Vagina (tissue), 2 donors: Measurements from ENCODE around the gene RPS6KB2. TPM values are rescaled to one million over a fixed set of nuclear protein-coding genes. Genes with fewer than 3 reads are reported as not detected.

Source experiments
- DNase-seq, 2 donors: peaks; one replicate each; pipeline ENCODE4 v3.0.0-alpha.2; 2017; ENCODE audit errors: extremely low spot score in 2 of 2
- H3K27ac ChIP-seq: fragments of 200-600 bp; sonication (generic); one replicate; pipeline ENCODE4 v1.5.1; 2019
- H3K27me3 ChIP-seq: fragments of 200-600 bp; sonication (generic); one replicate; pipeline ENCODE4 v1.5.1; 2019
- H3K36me3 ChIP-seq, 2 donors: fragments of 200-600 bp; sonication (generic); one replicate each; pipeline ENCODE4 v1.5.1; 2017 to 2019
- H3K4me1 ChIP-seq: fragments of 200-600 bp; sonication (generic); one replicate; pipeline ENCODE4 v1.5.1; 2019
- H3K4me3 ChIP-seq, 2 donors: fragments of 200-600 bp; sonication (generic); 1 replicate in 1 of 2; 2 replicates in 1 of 2; pipeline ENCODE4 v1.5.1; 2016 to 2019
- H3K9me3 ChIP-seq: fragments of 200-600 bp; sonication (generic); one replicate; pipeline ENCODE4 v1.5.1; 2019
- POLR2A ChIP-seq, 2 donors: fragments of 450-650 bp; IDR thresholded peaks; one replicate each; pipeline ENCODE4 v1.6.1; 2017; ENCODE audit warnings: antibody characterized with exemption in 2 of 2, mild to moderate bottlenecking in 2 of 2, moderate library complexity in 2 of 2
- POLR2AphosphoS5 ChIP-seq, 2 donors: sonication (generic); formaldehyde crosslinking; IDR thresholded peaks; one replicate each; pipeline ENCODE4 v1.9.0; 2017; ENCODE audit warnings: antibody characterized with exemption in 2 of 2, mild to moderate bottlenecking in 2 of 2, low read depth in 1 of 2; ENCODE audit not compliant: insufficient read depth in 1 of 2
- intact Hi-C: fragments of 100-400 bp; cut with DNase I; formaldehyde crosslinking; loops from one replicate; pipeline ENCODE4 v1.15.1; 2023
- total RNA-seq: library from RNA; depleted of rRNA; stranded (reverse); fragments of >200 nt; gene quantifications from one replicate; pipeline ENCODE4 v1.2.3, GENCODE V29; 2016
- TF ChIP-seq, protein P1 (sequence below), 3 experiments: fragments of 450-650 bp in 2 of 3; fragments of 200-600 bp in 1 of 3; sonication (generic) in 1 of 3; IDR thresholded peaks; one replicate each; pipeline ENCODE4 v1.5.1; 2017 to 2019; ENCODE audit warnings: antibody characterized with exemption in 3 of 3, mild to moderate bottlenecking in 2 of 3, moderate library complexity in 2 of 3

Gene RPS6KB2
- total RNA-seq, 1 donor from 2014 or later, result 50.6 TPM

DNA sequence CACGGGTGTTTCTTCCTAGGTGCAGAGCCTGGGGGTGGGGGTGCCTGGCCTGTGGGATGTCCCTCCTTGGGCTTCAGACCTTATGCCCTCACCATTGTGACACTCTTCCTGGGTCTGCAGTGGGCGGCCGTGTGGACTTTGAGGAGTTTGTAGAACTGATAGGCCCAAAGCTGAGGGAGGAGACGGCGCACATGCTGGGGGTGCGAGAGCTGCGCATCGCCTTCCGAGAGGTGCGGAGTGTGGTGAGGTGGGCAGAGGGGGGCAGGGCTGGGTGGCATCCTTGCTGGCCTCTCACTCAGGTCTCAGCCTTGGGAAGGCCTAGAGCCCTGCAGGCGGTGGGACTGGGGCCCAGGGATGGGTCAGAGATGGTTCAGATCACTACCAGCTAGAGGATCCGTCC is 29.2 kb downstream of the RPS6KB2 start:
- no peak overlapping the region for H3K4me3 ChIP-seq
- H3K27ac ChIP-seq, result no peak overlapping the region
- DNase-seq, result no peak
- TF ChIP-seq POLR2A (IDR thresholded peaks at IDR 0.05), result no peak
- TF ChIP-seq, protein P1, sequence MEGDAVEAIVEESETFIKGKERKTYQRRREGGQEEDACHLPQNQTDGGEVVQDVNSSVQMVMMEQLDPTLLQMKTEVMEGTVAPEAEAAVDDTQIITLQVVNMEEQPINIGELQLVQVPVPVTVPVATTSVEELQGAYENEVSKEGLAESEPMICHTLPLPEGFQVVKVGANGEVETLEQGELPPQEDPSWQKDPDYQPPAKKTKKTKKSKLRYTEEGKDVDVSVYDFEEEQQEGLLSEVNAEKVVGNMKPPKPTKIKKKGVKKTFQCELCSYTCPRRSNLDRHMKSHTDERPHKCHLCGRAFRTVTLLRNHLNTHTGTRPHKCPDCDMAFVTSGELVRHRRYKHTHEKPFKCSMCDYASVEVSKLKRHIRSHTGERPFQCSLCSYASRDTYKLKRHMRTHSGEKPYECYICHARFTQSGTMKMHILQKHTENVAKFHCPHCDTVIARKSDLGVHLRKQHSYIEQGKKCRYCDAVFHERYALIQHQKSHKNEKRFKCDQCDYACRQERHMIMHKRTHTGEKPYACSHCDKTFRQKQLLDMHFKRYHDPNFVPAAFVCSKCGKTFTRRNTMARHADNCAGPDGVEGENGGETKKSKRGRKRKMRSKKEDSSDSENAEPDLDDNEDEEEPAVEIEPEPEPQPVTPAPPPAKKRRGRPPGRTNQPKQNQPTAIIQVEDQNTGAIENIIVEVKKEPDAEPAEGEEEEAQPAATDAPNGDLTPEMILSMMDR (IDR thresholded peaks at IDR 0.05), result no peak
- no peaks in the 10 kb centered on the region for H3K36me3 ChIP-seq
- no peaks in the 10 kb centered on the region for H3K27me3 ChIP-seq
- intact Hi-C loops, result no loop called here
- H3K4me1 ChIP-seq, result peaks cover 3% of the 10 kb centered on the region
- no peaks in the 10 kb centered on the region for H3K9me3 ChIP-seq

DNA sequence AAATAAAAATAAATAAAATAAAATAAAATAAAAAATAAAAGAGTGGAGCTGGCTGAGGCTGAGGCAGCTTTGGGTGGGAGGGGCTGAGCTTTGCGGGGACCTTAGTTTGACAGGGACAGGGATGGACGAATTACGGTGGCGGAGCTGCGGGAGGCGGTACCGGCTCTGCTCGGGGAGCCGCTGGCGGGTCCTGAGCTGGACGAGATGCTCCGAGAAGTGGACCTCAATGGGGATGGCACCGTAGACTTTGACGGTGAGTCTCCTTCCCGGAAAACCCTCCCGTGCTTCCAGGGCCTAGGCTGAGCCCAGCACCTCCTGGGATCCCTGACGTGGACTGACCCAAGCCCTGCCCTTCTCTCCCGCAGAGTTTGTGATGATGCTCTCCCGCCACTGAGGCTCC is 30.0 kb downstream of the RPS6KB2 start:
- H3K4me3 ChIP-seq, result no peak overlapping the region
- H3K36me3 ChIP-seq, result no peaks in the 10 kb centered on the region
- no peak for DNase-seq
- no peaks in the 10 kb centered on the region for H3K4me1 ChIP-seq
- intact Hi-C loops, result no loop called here
- H3K27ac ChIP-seq, result no peak overlapping the region
- TF ChIP-seq POLR2A (IDR thresholded peaks at IDR 0.05), result no peak
- no peak for TF ChIP-seq POLR2AphosphoS5 (IDR thresholded peaks at IDR 0.05; ENCODE audit: insufficient read depth in 1 of 2, low read depth in 1 of 2)
- TF ChIP-seq, protein P1 (IDR thresholded peaks at IDR 0.05), result no peak
- H3K27me3 ChIP-seq, result no peaks in the 10 kb centered on the region
- H3K9me3 ChIP-seq, result no peaks in the 10 kb centered on the region

DNA sequence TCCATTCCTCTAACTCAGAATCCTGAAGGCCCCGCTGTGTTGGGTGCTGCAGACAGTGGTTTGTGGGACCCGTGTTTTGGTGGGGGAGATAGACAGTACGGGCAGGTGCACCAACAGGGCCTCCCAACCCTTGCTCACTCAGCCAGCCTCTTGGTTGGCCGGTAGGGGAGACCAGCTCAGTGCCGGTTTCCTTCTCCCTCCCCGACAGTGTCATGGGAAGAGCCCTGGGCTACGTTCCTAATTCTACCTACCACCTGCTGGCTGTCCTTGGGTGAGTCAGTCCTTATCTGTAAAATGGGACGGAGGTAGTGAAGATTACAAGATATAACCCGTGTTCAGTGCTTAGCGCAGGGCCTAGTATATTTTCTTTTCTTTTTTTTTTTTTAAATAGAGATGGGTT is 34.9 kb downstream of the RPS6KB2 start:
- Histone ChIP-seq H3K36me3 (no peaks in the 10 kb centered on the region), H3K4me3 (no peak overlapping the region), H3K4me1 (peaks cover 45% of the 10 kb centered on the region), H3K9me3 (no peaks in the 10 kb centered on the region), H3K27ac (peak overlapping the region; percentile 87), H3K27me3 (no peaks in the 10 kb centered on the region)
- intact Hi-C loops, result loop anchor here (10.0 kb wide), 1 partner anchor 58 kb away; the partner anchor contains the start of genes PPP1CA and TBC1D10C
- TF ChIP-seq, protein P1 (IDR thresholded peaks at IDR 0.05), result no peak
- no peak for TF ChIP-seq POLR2AphosphoS5 (IDR thresholded peaks at IDR 0.05; ENCODE audit: insufficient read depth in 1 of 2, low read depth in 1 of 2)
- no peak for TF ChIP-seq POLR2A (IDR thresholded peaks at IDR 0.05)
- DNase-seq, result no peak

DNA sequence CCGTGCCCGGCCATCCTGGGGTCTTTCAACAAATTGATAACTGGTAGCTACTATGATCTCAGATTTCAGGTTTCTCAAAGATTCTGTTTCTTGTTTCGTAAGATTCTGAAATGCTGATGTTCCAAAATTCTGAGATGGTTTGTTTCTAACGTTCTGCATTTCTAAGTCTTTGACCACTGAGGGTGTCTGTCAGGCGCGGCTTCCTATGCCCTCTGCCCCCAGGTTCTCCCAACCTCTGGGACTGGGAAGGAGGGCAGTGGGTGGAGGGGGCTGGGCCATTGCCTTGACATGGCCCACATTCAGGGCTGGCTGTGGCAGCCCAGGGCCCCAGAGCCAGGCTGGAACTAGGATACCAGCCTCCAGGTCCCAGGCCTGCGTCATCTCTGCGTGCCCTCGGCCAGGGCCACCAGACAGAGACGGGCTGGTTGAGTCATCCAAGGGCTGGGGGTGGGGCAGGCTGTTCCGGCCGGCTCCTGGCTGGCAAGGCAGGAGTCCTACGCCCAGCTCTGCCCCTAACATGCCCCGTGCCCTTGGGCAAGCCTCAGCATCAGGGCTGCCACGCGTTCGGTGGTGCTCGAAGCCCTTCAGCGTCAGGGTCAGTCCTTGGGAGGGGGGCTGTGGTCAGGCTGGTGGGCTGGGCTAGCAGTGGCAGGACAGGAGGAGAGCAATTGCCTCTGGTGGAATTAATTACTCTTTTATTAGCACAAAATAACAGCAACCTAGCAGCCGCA is 35.6 kb downstream of the RPS6KB2 start:
- peak overlapping the region; percentile 48 to 49 for H3K4me3 ChIP-seq
- H3K36me3 ChIP-seq, result no peaks in the 10 kb centered on the region
- H3K27me3 ChIP-seq, result no peaks in the 10 kb centered on the region
- DNase-seq, result no peak
- no peaks in the 10 kb centered on the region for H3K9me3 ChIP-seq
- H3K27ac ChIP-seq, result peak overlapping the region; percentile 87
- intact Hi-C loops, result loop anchor here (10.0 kb wide), 1 partner anchor 59 kb away; the partner anchor contains the start of genes PPP1CA and TBC1D10C
- TF ChIP-seq, protein P1 (IDR thresholded peaks at IDR 0.05), result no peak
- peak; percentile 58 to 64 for TF ChIP-seq POLR2AphosphoS5 (IDR thresholded peaks at IDR 0.05; ENCODE audit: insufficient read depth in 1 of 2, low read depth in 1 of 2)
- H3K4me1 ChIP-seq, result peaks cover 49% of the 10 kb centered on the region
